Stimulated activated naive CD4-positive, alpha-beta T cell (primary cell): Measurements from ENCODE around the gene PRKAG2.

ENCODE experiments used
- DNase-seq, 6 experiments: peaks; one replicate each; lab custom pipeline; 2025; lab: John Stamatoyannopoulos, UW

PRKAG2 gene

DNA sequence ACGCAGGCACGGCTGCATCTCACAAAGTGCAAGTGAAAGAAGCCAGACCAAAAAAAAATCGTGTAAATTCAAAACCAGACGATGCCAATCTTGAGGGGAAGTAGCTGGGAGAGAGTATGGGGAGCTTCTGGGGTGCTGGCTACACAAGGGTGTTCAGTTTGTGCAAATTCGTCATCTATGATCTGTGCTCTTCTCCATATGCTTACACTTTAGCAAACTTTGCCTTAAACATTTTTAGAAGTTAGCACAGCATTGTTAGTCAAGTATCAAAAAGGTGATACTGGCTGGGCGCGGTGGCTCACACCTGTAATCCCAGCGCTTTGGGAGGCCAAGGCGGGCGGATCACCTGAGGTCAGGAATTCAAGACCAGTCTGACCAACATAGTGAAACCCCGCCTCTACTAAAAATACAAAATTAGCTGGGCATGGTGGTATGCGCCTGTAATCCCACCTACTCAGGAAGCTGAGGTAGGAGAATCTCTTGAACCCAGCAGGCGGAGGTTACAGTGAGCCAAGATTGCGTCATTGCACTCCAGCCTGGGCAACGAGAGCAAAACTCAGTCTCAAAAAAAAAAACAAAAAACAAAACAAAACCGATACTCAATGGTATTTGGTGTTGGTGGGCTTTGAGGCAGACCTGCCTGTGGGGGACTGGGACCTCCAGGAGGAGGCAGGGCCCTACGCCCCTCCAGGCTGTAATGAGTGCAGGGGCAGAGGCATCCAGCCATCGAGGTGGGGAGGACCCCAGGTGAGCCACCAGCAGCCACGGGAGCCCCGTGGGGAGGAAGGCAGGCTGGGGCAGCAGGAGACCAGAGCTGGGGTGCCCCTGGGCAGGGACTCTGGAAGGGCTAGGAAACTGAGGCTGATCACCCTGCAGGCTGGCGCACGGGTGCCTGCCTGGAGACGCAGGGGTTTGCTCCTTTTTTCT is 150.0 kb downstream of the PRKAG2 start:
- DNase-seq, result no peak

DNA sequence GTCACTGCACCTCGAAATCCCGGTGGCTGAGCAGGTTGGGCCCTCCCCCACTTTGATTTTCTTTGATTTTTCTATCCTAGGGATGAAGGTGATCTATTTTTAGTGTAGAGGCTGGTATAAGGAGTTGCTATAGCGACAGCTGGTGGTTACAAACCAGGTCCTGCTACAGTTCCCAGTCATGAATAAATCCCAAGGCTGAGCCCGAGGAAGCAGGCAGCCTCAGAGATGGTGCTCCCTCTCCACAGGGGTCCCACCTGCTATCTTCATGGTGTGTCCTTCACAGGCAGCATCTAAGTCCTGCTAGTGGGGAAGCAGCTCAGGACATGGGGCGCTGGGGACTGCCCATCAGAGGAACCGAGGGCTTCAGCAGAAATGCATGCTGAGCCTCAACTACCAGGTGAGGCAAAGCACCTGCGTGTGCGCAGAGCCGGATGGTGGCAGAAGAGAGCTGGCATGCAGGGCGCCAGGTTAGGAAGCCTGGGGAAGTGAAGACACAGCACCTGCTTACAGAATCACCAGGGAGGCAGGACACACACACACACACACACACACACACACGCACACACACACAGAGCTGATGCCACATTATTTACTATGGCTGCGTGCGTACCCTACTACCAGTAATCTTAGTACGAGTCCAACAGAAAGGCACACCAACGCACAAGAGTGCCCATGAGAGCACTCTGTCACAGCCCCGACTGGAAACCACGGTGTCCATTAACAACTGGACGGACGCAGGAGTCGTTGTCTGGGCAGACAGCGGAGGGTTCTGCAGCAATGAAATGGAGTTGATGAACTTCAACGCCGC is 150.9 kb downstream of the PRKAG2 start:
- no peak for DNase-seq

DNA sequence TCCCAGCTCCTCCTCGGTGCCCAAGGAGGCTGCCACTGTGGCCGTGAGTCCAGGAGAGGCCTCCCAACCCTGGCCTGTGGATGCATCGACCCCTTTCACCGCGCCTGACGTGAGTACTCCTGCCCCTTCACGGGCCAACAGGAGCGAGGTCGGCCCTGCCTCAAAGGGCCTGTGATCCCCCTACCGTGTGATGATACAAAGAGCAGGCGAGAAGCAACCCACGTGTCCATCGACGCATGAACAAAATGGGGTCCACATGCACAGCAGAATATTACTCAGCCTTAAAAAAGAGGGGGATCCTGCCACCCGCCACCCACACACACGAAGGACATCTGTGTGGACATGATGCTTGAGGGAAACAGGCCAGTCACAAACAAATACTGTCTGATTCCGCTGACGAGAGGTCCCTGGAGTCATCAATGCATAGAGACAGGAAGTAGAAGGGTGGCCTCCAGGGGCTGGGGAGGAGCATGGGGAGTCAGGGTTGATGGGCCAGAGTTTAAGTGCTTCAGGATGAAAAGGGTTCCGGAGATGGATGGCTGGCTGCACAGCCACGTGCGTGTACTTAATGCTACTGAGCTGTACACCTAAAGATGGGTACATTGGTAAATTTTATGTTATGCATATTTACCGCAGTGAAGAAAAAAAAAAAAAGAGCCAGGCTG is 151.9 kb downstream of the PRKAG2 start:
- DNase-seq, result no peak

DNA sequence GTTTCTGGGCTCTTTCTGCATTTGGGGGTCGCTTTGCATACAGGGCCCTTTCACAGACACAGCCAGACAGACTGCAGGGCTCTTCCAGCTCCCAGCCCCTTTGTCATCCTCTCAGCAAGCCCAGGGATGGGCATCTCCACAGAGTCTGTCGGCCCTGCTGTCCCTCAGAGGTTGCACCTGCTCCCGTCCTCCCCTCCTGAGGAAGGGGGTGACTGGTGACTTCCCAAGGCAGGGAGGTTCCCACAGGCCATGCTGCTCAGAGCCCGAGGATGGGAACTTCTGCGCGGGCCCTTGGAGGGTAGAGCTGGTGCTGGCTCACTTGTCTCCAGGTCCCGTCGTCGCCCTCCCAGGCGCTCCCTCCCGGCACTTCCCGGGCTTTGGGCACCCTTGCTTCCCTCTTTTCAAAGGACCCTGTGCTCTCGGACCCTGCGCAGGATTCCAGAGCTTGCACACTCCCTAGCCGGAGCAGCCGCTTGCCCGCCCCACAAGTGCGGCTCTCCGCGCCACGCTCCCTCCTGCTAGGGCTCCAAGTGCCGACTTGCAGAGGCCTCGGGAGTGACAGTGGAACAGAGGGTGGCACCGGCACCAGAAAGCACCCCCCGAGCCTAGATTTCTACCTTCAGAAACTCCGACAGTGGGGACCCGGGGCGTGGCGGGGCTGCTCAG is 152.5 kb downstream of the PRKAG2 start:
- DNase-seq, result no peak

DNA sequence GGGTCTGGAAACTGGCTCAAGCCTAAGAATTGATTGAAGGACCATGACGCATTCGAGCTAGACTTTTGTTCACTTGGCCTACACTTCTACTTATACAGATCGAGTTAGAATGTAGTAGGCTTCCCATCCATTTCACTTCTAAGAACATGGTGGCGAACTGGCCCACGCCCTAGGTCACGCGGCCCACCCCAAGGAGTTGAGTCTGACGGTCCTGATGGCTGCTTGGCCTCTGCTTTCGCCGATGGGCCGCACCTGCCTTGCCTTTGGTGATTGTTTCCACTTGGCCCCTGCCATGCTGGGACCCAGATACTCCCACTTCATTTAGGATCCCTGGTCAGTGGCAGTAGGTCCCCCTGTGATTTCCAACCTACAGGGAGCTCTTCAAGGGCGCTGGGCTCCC is 153.6 kb downstream of the PRKAG2 start:
- no peak for DNase-seq

DNA sequence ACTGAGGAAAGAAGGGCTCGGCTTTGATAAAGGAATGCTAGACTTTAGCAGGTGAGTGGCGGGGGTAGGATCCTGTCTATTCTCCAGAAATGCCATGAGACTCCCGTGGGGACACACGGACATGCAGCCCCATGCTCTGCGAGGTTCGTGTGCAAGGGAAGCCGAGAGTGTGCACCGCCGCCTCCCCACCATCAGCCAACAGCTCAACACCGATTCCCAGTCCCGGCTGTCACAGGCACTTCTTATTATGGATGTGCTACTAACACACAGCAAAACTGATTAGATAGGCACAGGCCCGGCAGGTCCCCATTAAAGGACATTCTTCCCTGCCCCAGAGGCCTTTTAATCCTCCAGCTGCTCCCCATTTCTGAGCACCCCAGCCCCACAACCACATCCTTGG is 154.4 kb downstream of the PRKAG2 start:
- DNase-seq, result no peak

DNA sequence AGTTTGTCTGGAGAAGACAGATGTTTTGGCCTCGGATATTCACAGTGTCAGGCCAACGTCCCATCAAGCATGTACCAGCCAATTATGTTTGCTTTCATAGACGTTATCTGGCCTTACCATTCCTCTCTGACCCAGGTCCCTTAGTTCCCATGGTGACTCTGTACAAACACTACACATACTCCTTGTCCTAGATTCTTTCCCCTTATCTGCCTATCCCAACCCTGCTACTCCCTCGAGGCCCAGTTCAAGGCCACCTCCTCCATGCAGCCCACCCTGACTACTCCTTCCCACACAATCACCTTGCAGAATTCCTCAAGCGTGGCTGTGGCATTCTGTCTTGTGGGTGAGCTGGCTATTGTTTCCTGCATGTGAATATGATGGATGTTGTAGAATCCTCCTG is 155.2 kb downstream of the PRKAG2 start:
- DNase-seq, result no peak

DNA sequence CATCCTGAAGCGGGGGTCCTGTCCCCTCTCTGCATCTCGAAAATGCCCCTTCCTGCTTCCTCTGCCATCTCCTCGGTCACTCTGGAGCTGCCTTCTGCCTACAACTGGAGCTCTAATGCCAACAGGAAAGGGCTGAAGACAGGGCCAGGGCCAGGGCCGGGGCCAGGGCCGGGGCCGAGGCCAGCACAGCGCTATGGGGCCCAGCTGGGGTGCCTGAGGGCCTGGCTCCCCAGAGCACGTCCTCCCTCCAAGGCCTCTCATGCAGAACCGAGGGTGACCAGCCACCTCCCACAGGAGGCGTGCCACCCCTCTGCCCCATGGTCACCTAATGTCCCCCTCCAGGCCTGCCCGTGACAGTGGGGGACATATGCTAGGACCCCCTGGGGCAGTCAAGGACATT is 155.7 kb downstream of the PRKAG2 start:
- DNase-seq, result no peak

DNA sequence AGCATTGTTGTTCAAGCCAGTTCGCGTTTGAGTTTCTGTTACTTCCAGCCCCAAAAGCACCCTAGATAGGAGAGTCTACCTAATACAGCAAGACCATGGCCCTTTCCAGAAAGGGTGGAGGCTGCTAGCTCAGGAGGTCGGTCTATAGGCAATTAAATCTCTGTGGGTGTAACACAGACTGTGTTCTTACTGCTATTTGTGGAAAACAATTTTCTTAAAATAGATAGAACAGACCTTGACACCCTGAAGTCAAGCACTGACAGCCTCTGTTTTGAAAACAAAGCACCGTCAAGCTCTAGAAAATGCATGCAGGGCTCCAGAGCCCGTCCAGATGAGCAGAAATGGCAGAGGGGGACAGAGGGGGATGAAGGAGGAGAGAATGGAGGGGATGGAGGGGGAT is 156.6 kb downstream of the PRKAG2 start:
- no peak for DNase-seq

DNA sequence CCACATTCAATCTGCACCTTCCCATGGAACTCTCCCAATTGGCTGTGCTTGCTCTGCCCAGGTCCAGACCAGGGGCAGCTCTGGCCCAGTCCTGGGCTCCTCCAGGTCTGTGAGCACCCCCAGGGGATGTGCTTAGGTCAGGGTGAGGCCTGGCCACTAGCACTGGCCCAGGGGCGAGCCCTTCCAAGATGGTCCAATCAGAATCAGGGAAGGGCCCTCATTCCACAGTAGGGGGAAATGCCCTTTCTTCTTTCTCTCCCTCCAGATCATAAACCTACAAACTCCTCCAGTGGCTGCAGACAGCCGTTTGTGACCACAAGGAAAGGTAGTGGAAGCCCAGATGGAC is 157.0 kb downstream of the PRKAG2 start:
- DNase-seq, result no peak

DNA sequence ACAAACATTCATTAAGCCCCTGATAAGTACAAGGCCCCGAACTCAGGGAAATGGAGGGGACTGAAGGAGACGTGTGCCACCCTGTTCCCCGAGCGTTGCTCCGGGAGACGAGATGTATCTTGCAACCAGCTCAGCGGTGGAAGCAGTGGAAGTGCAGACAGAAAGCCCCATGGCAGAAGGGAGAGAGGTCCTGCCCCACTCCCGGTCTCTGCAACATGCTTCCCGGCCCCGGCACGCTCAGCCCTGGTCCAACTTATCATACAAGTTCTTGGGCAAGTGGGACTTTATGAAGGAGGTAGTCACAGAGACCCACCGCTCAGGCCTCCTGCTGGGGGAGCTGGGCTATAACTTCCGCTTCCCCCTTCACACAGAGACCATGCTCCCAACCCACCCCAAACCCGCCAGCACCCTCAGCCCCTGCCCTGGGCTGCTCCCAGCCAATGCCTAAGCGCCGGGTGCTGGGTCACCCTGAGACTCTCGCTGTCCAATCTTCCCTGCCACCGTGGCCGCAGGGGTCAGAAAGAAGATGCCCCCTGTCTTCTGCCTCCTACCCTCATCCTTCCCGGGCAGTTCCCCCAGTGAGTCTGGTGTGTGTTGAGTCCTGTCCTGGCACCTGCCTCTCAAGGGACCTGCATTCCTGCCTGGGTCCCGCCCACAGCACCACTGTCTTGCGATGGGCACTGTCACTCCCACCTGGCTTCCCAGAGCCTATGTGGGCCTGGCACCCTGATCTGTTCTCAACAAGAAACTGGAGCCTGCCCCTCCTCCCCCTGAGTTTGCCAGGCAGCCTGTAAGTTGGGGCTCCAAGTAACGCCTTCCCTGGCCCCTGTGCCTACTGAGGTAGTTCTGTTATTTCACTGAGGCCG is 157.7 kb downstream of the PRKAG2 start:
- DNase-seq, result no peak

DNA sequence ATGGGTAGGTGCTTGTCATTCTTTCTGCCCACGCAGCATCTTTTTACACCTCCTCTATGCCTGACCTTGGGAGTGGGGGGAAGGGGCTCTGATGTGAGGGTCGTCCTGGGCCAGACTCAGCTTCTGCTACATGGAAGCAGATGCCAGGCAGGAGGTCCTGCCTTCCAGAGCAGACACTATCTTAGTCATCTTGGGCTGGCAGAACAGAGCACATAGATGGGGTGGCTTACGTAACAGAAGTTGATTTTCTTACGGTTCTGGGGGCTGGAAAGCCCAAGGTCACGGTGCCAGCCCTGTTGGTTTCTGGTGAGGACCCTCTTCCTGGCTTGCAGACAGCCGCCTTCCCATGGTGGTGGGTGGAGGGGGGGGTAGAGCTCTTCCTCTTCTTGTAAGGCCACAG is 159.0 kb downstream of the PRKAG2 start:
- no peak for DNase-seq

DNA sequence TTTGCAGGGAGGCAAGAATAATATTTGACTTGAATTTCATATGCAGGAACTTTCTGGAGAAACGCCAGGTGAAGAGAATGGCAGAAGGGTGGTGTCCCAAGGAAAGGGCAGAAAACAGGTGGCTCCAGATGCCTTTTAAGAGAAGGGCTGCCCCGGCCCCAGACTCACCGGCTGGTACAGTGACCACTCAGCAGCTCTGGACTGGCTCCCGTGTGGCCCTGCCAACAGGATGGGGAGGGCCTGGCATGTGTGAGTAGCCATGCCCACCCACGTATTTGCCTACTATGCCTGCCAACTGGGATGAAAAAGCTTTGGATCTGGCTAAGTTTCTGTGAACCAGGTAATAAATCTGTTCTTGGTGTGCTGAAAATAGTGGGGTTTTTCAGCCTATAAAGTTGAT is 159.5 kb downstream of the PRKAG2 start:
- no peak for DNase-seq

DNA sequence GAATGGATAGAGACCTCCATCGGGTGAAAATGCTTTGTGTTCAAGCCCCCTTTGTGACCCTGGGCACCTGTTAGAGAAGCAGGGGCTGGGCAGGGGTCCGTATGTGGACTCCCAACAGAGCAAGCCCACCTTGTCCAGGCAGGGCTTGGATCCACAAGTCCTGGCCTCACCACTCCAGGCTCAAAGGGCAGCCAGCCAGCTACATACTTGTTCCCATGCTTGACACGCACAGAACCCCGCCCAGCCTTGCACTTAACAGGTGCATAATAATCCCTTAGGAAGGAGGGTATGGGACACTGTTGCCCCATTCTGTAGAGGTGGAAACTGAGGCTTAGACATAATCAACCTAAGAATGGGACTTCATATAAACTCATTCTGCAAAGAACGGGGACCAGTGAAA is 160.6 kb downstream of the PRKAG2 start:
- no peak for DNase-seq

DNA sequence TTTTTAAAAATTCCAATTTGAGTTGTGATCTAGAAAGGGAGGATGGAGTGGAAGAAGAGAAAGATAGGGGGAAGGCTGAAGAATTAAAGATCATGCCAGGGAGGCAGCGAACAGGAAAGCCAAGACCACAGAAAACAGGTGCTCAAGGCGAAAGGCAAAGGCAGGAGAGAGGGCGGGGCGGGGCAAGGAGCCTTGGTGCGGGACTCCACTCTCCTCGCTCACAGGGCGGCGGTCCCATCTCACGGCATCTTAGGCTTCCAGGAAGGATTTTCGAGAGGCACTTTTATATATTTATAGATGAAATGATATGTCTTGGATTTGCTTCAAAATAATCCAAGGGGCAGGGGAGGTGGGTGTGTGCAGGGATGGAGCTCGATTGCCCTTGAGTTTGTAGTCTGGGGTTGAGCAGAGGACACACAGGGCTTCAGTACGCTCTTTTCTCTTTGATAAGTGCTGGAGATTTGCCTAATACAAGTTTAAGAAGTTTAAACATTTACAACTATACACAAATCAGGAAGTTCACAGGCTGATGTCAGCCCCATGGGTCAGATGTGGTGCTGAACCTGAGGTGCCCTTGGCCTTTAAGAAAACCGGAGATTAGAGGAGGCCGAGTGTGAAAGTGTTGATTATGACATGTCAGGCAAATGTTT is 161.1 kb downstream of the PRKAG2 start:
- no peak for DNase-seq

DNA sequence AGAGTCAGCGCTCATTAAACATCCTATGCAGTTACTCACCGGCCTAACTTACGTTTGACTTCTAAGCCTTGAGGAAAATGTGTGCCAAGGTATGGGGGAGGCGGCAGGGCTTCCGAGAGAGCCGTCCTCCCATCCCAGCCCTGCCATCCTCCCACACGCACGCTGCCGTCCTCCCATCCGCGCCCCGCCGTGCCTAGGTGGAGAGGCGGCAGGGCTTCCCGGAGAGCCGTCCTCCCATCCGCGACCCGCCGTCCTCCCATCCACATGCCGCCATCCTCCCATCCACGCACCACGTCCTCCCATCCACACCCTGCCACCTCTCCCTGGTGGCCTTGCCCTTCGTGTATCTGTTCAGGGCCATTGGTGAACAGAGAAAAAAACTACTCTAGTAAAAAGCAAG is 162.7 kb downstream of the PRKAG2 start:
- no peak for DNase-seq

DNA sequence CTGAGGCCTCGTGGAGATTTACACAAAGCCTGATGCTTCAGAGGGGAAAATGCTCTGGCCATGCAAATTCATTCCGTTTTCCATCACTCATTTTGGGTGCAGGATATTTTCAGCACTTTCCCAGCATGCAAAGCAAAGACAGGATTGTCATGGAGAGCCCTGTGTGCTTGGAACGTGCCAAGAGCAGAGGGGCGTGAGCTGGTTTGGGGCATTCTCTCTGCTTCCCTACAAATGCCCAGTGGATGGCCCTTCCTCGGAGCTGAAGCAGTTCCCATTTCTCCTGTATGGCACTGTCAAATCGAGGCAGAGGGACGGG is 164.1 kb downstream of the PRKAG2 start:
- no peak for DNase-seq

DNA sequence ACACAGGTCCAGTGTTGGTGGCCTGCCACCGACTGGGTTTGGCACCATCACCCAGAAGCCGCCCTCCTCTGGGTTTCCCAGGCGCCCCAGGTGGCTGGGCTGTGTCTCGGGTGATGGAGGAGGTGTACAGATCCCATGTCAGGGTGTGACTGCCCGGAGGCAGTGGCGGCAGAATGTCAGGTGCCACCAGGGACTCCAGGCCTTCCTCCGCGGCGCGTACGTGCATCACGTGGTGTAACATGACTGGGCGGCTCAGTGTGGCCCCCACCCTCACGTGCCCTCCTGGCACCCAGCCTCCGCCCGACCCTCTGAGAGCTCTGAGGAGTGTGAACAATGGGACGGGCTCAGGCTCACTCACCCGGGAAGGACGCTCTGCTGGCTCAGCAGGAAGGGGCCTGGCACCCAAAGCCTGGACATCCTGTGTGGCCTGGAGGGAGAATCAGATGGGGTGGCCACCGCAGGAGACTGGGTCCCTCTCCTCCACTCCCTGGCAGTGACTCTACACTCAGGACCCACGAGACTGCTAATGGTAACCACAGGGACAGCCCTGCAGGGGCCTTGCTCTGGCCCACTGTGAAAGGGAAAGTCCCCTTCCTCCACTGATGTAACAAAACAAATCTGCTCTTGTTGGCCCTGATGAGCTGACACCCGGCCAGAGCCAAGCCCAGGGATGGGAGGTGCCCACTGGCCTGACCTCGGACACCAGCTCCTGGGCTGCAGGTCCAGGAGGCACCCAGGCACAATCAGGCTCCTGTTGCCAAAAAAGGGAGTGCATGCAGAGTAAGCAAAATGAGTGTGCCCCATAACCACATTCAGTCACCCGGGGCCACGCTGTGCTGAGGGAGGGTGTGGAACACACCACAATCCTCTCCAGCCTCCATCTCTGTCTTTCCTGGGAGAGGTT is 164.8 kb downstream of the PRKAG2 start:
- DNase-seq, result no peak

DNA sequence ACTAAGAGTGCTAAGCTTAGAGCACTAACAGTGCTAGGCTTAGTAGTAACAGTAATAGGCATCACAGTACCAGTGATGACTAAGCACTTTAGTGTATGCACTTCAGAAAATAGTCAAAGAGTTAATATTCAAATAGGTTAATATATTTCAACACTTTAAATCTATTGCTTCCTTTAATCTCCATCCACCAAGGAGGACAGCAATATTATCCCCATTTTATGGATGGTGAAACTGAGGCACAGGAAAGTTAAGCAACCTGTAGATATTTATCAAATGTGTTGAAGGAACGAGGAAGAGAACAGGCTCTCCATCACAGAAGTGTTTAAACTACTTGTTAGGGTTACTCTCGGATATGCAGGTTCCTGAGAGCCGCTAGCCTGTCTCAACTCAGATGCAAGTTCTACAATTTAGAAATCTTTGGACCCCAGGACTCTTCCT is 165.5 kb downstream of the PRKAG2 start:
- DNase-seq, result no peak
